Activated CD8-positive, alpha-beta memory T cell treated with anti-CD3 and anti-CD28 coated beads, Interleukin-2, amount 10 ng/mL, durations not matched to agents 7 days and 5 days (primary cell): ENCODE results near the gene GPSM1. TPM values are rescaled to one million over a fixed set of nuclear protein-coding genes. Genes with fewer than 3 reads are reported as not detected.

Experiments
- ATAC-seq: fragments of 150-1000 bp; cut with Tn5 transposase; one replicate; pipeline ENCODE4 v1.10.0; 2021; ENCODE audit warnings: moderate library complexity
- CTCF ChIA-PET: fragments of 350-600 bp; sonication (Branson Sonifier 250); formaldehyde crosslinking; loops from one replicate; lab custom pipeline; 2021; ENCODE audit warnings: antibody characterized with exemption; lab: Charles Lee
- DNase-seq: peaks from one replicate; pipeline ENCODE4 v3.0.0-alpha.2; 2020
- H3K27ac Mint-ChIP-seq: one replicate; pipeline ENCODE4 v1.8.0; 2021; ENCODE audit warnings: mild to moderate bottlenecking, mixed read lengths
- H3K27me3 Mint-ChIP-seq: one replicate; pipeline ENCODE4 v1.8.0; 2021; ENCODE audit warnings: mixed read lengths
- H3K36me3 Mint-ChIP-seq: one replicate; pipeline ENCODE4 v1.8.0; 2021; ENCODE audit warnings: mild to moderate bottlenecking, mixed read lengths
- H3K4me1 Mint-ChIP-seq: one replicate; pipeline ENCODE4 v1.8.0; 2021; ENCODE audit warnings: mixed read lengths
- H3K4me3 Mint-ChIP-seq: one replicate; pipeline ENCODE4 v1.8.0; 2021; ENCODE audit warnings: mild to moderate bottlenecking, moderate library complexity, mixed read lengths
- H3K9me3 Mint-ChIP-seq: one replicate; pipeline ENCODE4 v1.8.0; 2022; ENCODE audit warnings: low read depth, mixed read lengths
- total RNA-seq, 2 experiments: library from RNA; stranded (reverse); gene quantifications; one replicate each; pipeline ENCODE4 v1.2.3, GENCODE V29; 2021

GPSM1 gene
- total RNA-seq, 2 experiments from 2014 or later: 4.5 to 6.7 TPM

GRCh38 chr9:136295055-136295454 is 32.3 kb upstream of the GPSM1 start:
- Mint-ChIP-seq H3K4me1 (no peaks in the 10 kb centered on the region), H3K27me3 (no peaks in the 10 kb centered on the region), H3K4me3 (no peak overlapping the region), H3K27ac (no peak overlapping the region), H3K9me3 (no peaks in the 10 kb centered on the region), H3K36me3 (no peaks in the 10 kb centered on the region)
- ATAC-seq: no peak
- CTCF ChIA-PET: no interaction called here
- no peak for DNase-seq

GRCh38 chr9:136295542-136296433 is 31.6 kb upstream of the GPSM1 start:
- no peaks in the 10 kb centered on the region for H3K4me1 Mint-ChIP-seq
- DNase-seq (no peak), ATAC-seq (no peak)
- no peak overlapping the region for H3K4me3 Mint-ChIP-seq
- H3K27me3 Mint-ChIP-seq: no peaks in the 10 kb centered on the region
- no peaks in the 10 kb centered on the region for H3K9me3 Mint-ChIP-seq
- CTCF ChIA-PET: interaction anchor here (1.5 kb wide), 1 partner anchor 13 kb away, joined by 5 read pairs; no protein-coding TSS in a partner anchor
- H3K36me3 Mint-ChIP-seq: no peaks in the 10 kb centered on the region
- no peak overlapping the region for H3K27ac Mint-ChIP-seq

- no peaks in the 10 kb centered on the region for H3K4me1 Mint-ChIP-seq
- no peak overlapping the region for H3K4me3 Mint-ChIP-seq
- DNase-seq: no peak
- H3K27me3 Mint-ChIP-seq: no peaks in the 10 kb centered on the region
- H3K36me3 Mint-ChIP-seq: no peaks in the 10 kb centered on the region
- no peaks in the 10 kb centered on the region for H3K9me3 Mint-ChIP-seq
- CTCF ChIA-PET: interaction anchor here (1.1 to 1.5 kb wide), 3 partner anchors 14 to 375 kb away, joined by 3 to 5 read pairs (median 4); no protein-coding TSS in a partner anchor
- H3K27ac Mint-ChIP-seq: no peak overlapping the region
- ATAC-seq: no peak
These were observed 30.8 kb upstream of the GPSM1 start for GRCh38 chr9:136296434-136297015.

- H3K9me3 Mint-ChIP-seq: no peaks in the 10 kb centered on the region
- H3K4me1 Mint-ChIP-seq: no peaks in the 10 kb centered on the region
- H3K36me3 Mint-ChIP-seq: no peaks in the 10 kb centered on the region
- DNase-seq (no peak), ATAC-seq (no peak)
- H3K27ac Mint-ChIP-seq: no peak overlapping the region
- H3K4me3 Mint-ChIP-seq: no peak overlapping the region
- no peaks in the 10 kb centered on the region for H3K27me3 Mint-ChIP-seq
- CTCF ChIA-PET: interaction anchor here (1.1 to 1.5 kb wide), 3 partner anchors 14 to 374 kb away, joined by 3 to 5 read pairs (median 4); no protein-coding TSS in a partner anchor
These were observed 30.2 kb upstream of the GPSM1 start for GRCh38 chr9:136297016-136297691.

- Mint-ChIP-seq H3K4me3 (no peak overlapping the region), H3K27ac (no peak overlapping the region), H3K27me3 (no peaks in the 10 kb centered on the region), H3K9me3 (no peaks in the 10 kb centered on the region), H3K4me1 (no peaks in the 10 kb centered on the region), H3K36me3 (no peaks in the 10 kb centered on the region)
- CTCF ChIA-PET: interaction anchor here (1.1 to 1.2 kb wide), 2 partner anchors 209 to 373 kb away, joined by 3 to 4 read pairs; no protein-coding TSS in a partner anchor
- DNase-seq (no peak), ATAC-seq (no peak)
These were observed 29.3 kb upstream of the GPSM1 start for GRCh38 chr9:136297766-136298735.

GRCh38 chr9:136299116-136299515 is 28.2 kb upstream of the GPSM1 start:
- no peaks in the 10 kb centered on the region for H3K9me3 Mint-ChIP-seq
- H3K4me3 Mint-ChIP-seq: no peak overlapping the region
- no peaks in the 10 kb centered on the region for H3K4me1 Mint-ChIP-seq
- DNase-seq (no peak), ATAC-seq (no peak)
- no peaks in the 10 kb centered on the region for H3K36me3 Mint-ChIP-seq
- H3K27ac Mint-ChIP-seq: no peak overlapping the region
- CTCF ChIA-PET: interaction anchor here (1.1 kb wide), 1 partner anchor 16 kb away, joined by 3 read pairs; no protein-coding TSS in a partner anchor
- H3K27me3 Mint-ChIP-seq: no peaks in the 10 kb centered on the region

GRCh38 chr9:136299541-136299940 is 27.8 kb upstream of the GPSM1 start:
- ATAC-seq (no peak), DNase-seq (no peak)
- CTCF ChIA-PET: interaction anchor here (1.1 kb wide), 1 partner anchor 16 kb away, joined by 3 read pairs; no protein-coding TSS in a partner anchor
- H3K4me1 Mint-ChIP-seq: no peaks in the 10 kb centered on the region
- H3K36me3 Mint-ChIP-seq: no peaks in the 10 kb centered on the region
- no peaks in the 10 kb centered on the region for H3K27me3 Mint-ChIP-seq
- H3K27ac Mint-ChIP-seq: no peak overlapping the region
- no peaks in the 10 kb centered on the region for H3K9me3 Mint-ChIP-seq
- no peak overlapping the region for H3K4me3 Mint-ChIP-seq

- Mint-ChIP-seq H3K4me3 (no peak overlapping the region), H3K9me3 (no peaks in the 10 kb centered on the region), H3K27me3 (no peaks in the 10 kb centered on the region), H3K36me3 (no peaks in the 10 kb centered on the region), H3K4me1 (no peaks in the 10 kb centered on the region), H3K27ac (no peak overlapping the region)
- CTCF ChIA-PET: interaction anchor here (1.1 kb wide), 1 partner anchor 17 kb away, joined by 3 read pairs; no protein-coding TSS in a partner anchor
- ATAC-seq: no peak
- DNase-seq: no peak
These were observed 27.3 kb upstream of the GPSM1 start for GRCh38 chr9:136300016-136300545.

GRCh38 chr9:136300866-136301265 is 26.5 kb upstream of the GPSM1 start:
- Mint-ChIP-seq H3K27me3 (no peaks in the 10 kb centered on the region), H3K4me1 (no peaks in the 10 kb centered on the region), H3K9me3 (no peaks in the 10 kb centered on the region), H3K36me3 (no peaks in the 10 kb centered on the region), H3K27ac (no peak overlapping the region), H3K4me3 (no peak overlapping the region)
- ATAC-seq (no peak), DNase-seq (no peak)
- CTCF ChIA-PET: no interaction called here

GRCh38 chr9:136302527-136302926 is 24.8 kb upstream of the GPSM1 start:
- Mint-ChIP-seq H3K4me3 (no peak overlapping the region), H3K4me1 (peaks cover 3% of the 10 kb centered on the region), H3K9me3 (no peaks in the 10 kb centered on the region), H3K27ac (no peak overlapping the region), H3K27me3 (no peaks in the 10 kb centered on the region), H3K36me3 (no peaks in the 10 kb centered on the region)
- CTCF ChIA-PET: no interaction called here
- ATAC-seq: no peak
- DNase-seq: no peak

GRCh38 chr9:136303066-136303824 is 24.1 kb upstream of the GPSM1 start:
- CTCF ChIA-PET: no interaction called here
- ATAC-seq (no peak), DNase-seq (no peak)
- no peak overlapping the region for H3K27ac Mint-ChIP-seq
- H3K4me3 Mint-ChIP-seq: no peak overlapping the region
- H3K36me3 Mint-ChIP-seq: no peaks in the 10 kb centered on the region
- no peaks in the 10 kb centered on the region for H3K9me3 Mint-ChIP-seq
- no peaks in the 10 kb centered on the region for H3K27me3 Mint-ChIP-seq
- H3K4me1 Mint-ChIP-seq: peaks cover 3% of the 10 kb centered on the region
